Testis (tissue), 2 donors: ENCODE data around the gene SMOC1.

Experiments used
- CTCF ChIP-seq, 3 experiments: fragments of 450-650 bp in 2 of 3; fragments of 200-600 bp in 1 of 3; sonication (generic) in 1 of 3; IDR thresholded peaks; one replicate each; pipeline ENCODE4 v1.5.1; 2016 to 2019; ENCODE audit warnings: antibody characterized with exemption in 3 of 3, mild to moderate bottlenecking in 2 of 3, moderate library complexity in 1 of 3
- POLR2A ChIP-seq: fragments of 450-650 bp; IDR thresholded peaks from one replicate; pipeline ENCODE4 v1.6.1; 2017; ENCODE audit warnings: antibody characterized with exemption, mild to moderate bottlenecking, moderate library complexity

DNA sequence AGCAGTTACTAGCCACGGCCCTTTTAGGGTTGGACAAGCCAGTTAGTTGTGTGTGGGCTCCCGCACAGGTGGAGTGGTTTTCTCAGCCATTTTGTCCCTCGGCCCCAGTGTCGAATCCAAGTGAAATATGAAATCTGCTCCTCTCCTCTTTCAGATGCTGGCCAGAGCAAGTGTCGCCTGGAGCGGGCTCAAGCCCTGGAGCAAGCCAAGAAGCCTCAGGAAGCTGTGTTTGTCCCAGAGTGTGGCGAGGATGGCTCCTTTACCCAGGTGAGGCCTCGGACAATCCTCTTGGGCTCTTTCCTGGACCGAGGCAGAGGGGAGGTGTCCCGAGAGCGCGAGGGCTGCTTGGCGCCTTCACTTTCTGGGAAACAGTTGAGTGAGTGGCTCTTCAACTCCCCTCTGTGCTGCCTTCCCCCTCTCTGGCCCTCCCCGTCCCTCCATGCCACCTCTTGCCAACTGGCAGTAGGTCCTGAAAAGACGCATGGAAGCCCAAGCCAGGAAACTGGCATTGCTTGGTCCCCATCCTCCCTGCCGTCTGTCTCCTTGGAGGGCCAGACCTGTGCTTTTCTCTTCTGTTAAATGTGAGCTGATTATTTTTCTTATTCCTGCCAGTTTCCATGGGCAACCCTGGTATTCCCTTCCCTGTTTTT is 74.2 kb downstream of the SMOC1 start:
- TF ChIP-seq CTCF (IDR thresholded peaks at IDR 0.05), result no peak
- TF ChIP-seq POLR2A, result no peak
